PC-9 (cell line): ENCODE data around the gene RAB28. TPM values are rescaled to one million over a fixed set of nuclear protein-coding genes. Genes with fewer than 3 reads are reported as not detected.
"Not testable (repeated sequence)": the region's sequence is repeated elsewhere in the genome, so short reads cannot be mapped to it uniquely, and the experiment has no call there.

Experiments
- BruUV-seq: library from RNA; stranded (reverse); fragments of 400-500 nt; replicated peaks from 2 replicates; lab custom pipeline; 2021; lab: Mats Ljungman, UMichigan
- CTCF ChIA-PET: fragments of 300-600 bp; sonication (Branson Sonifier 250); formaldehyde crosslinking; loops from one replicate; lab custom pipeline; 2022; ENCODE audit warnings: antibody characterized with exemption; lab: Charles Lee
- POLR2A ChIA-PET: fragments of 300-600 bp; sonication (Branson Sonifier 250); formaldehyde crosslinking; loops from one replicate; lab custom pipeline; 2022; ENCODE audit warnings: antibody characterized with exemption; ENCODE audit not compliant: unreplicated experiment; lab: Charles Lee
- DNase-seq, 2 experiments: peaks; one replicate each; pipeline versions ENCODE4 v3.0.0 to v3.0.0-alpha.2; 2015 to 2022; ENCODE audit warnings: mixed read lengths in 1 of 2
- H2AFZ ChIP-seq: fragments of 200-600 bp; sonication (generic); 2 replicates; pipeline ENCODE4 v1.8.1; 2017; ENCODE audit warnings: antibody characterized with exemption
- H3F3A ChIP-seq: fragments of 200-600 bp; sonication (generic); 2 replicates; pipeline ENCODE4 v1.8.1; 2017; ENCODE audit warnings: antibody characterized with exemption, mild to moderate bottlenecking, low read depth; ENCODE audit not compliant: insufficient read depth
- H3K27ac ChIP-seq: fragments of 200-600 bp; sonication (generic); 2 replicates; pipeline ENCODE4 v1.6.1; 2016; ENCODE audit warnings: mixed run types
- H3K27me3 ChIP-seq: fragments of 200-600 bp; sonication (generic); 2 replicates; pipeline ENCODE4 v1.6.1; 2016; ENCODE audit warnings: low read depth, mixed run types; ENCODE audit not compliant: insufficient read depth
- H3K36me3 ChIP-seq: fragments of 200-600 bp; sonication (generic); 2 replicates; pipeline ENCODE4 v1.6.1; 2016; ENCODE audit warnings: low read depth, mixed run types
- H3K4me1 ChIP-seq: fragments of 200-600 bp; sonication (generic); replicated peaks from 2 replicates; pipeline ENCODE4 v1.6.1; 2016; ENCODE audit warnings: mixed run types; ENCODE audit not compliant: insufficient read depth
- H3K4me2 ChIP-seq: fragments of 200-600 bp; sonication (generic); 2 replicates; pipeline ENCODE4 v1.6.1; 2017; ENCODE audit warnings: mixed run types
- H3K4me3 ChIP-seq: fragments of 200-600 bp; sonication (generic); 2 replicates; pipeline ENCODE4 v1.6.1; 2016; ENCODE audit warnings: mixed run types
- H3K79me2 ChIP-seq: fragments of 200-600 bp; sonication (generic); 2 replicates; pipeline ENCODE4 v1.6.1; 2017; ENCODE audit warnings: low read depth, mixed run types
- H3K9me2 ChIP-seq: fragments of 200-600 bp; sonication (generic); 2 replicates; pipeline ENCODE4 v1.8.1; 2017; ENCODE audit warnings: mild to moderate bottlenecking; ENCODE audit not compliant: insufficient read depth
- H3K9me3 ChIP-seq: fragments of 200-600 bp; sonication (generic); 2 replicates; pipeline ENCODE4 v1.8.1; 2016; ENCODE audit warnings: low read depth; ENCODE audit not compliant: insufficient read depth
- H4K20me1 ChIP-seq: fragments of 200-600 bp; sonication (generic); 2 replicates; pipeline ENCODE4 v1.8.1; 2017; ENCODE audit not compliant: insufficient read depth
- EZH2 ChIP-seq: fragments of 200-600 bp; sonication (generic); IDR thresholded peaks from 2 replicates; pipeline ENCODE4 v1.8.0; 2017; ENCODE audit warnings: antibody characterized with exemption, low read depth
- intact Hi-C: fragments of 100-400 bp; cut with micrococcal nuclease; formaldehyde crosslinking; loops from one replicate; pipeline ENCODE4 v1.10.0; 2022; ENCODE audit not compliant: unreplicated experiment
- total RNA-seq: library from RNA; stranded (reverse); gene quantifications from 2 replicates; pipeline ENCODE4 v1.2.3, GENCODE V29; 2021
- TF ChIP-seq, protein P1 (sequence below): fragments of 200-600 bp; sonication (generic); conservative IDR thresholded peaks from 2 replicates; pipeline ENCODE4 v1.6.1; 2017; ENCODE audit warnings: mixed run types, antibody characterized with exemption, mild to moderate bottlenecking, moderate library complexity

RAB28 gene
- total RNA-seq, 1 experiment from 2014 or later: 17.5 TPM

DNA sequence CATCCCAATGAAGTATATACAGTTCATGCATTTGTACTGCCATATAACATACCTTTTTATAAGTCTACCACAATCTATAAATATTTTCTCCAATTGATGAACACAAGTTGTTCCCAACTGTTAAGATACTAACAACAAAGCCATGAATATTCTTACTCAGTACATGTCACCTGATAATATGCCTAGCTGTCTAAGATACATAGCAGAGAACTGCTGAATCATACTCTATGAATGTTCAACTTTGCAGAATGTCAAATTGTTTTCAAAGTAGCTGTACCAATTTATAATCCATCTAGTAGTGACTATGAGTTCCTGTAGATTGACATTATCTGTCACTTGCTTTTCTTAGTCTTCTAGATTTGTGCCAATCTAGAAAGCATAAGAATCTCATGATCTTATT, 84.9 kb downstream of the RAB28 start:
- no peak for DNase-seq
- BruUV-seq: no TSS peak
- POLR2A ChIA-PET: no interaction called here
- CTCF ChIA-PET: no interaction called here
- Histone ChIP-seq H3K27me3 (no peaks in the 10 kb centered on the region), H3K36me3 (no peaks in the 10 kb centered on the region), H3K9me3 (no peaks in the 10 kb centered on the region), H3K4me1 (no peaks in the 10 kb centered on the region), H3K27ac (no peak overlapping the region), H3K9me2 (no peaks in the 10 kb centered on the region), H3F3A (no peaks in the 10 kb centered on the region), H4K20me1 (no peaks in the 10 kb centered on the region), H2AFZ (no peak overlapping the region), H3K4me3 (no peak overlapping the region), H3K79me2 (no peaks in the 10 kb centered on the region), H3K4me2 (no peak overlapping the region)
- TF ChIP-seq, protein P1, sequence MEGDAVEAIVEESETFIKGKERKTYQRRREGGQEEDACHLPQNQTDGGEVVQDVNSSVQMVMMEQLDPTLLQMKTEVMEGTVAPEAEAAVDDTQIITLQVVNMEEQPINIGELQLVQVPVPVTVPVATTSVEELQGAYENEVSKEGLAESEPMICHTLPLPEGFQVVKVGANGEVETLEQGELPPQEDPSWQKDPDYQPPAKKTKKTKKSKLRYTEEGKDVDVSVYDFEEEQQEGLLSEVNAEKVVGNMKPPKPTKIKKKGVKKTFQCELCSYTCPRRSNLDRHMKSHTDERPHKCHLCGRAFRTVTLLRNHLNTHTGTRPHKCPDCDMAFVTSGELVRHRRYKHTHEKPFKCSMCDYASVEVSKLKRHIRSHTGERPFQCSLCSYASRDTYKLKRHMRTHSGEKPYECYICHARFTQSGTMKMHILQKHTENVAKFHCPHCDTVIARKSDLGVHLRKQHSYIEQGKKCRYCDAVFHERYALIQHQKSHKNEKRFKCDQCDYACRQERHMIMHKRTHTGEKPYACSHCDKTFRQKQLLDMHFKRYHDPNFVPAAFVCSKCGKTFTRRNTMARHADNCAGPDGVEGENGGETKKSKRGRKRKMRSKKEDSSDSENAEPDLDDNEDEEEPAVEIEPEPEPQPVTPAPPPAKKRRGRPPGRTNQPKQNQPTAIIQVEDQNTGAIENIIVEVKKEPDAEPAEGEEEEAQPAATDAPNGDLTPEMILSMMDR: no peak
- TF ChIP-seq EZH2: no peak
- intact Hi-C loops: loop anchor here (10.0 kb wide), 1 partner anchor 74 kb away; no protein-coding TSS in a partner anchor

DNA sequence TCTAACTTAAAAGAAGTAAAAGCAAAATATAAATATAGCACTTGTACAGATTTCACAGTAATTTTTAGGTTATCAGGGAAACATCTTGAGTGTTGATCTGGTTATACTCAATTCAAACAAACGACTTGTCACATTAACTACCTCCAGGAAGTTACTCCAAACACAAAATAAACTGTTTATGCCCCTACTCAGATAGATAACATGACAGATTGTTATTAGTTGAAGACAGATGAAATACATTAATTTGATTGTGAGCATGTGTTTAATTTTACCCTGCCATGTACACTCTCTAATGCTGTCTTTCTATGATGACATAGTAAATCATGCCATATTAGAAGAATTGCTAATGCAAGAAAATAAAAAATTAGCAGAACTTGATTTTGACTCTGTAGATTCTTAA, 88.0 kb downstream of the RAB28 start:
- Histone ChIP-seq H3K4me1 (no peaks in the 10 kb centered on the region), H3K4me3 (no peak overlapping the region), H3K36me3 (no peaks in the 10 kb centered on the region), H3K27me3 (no peaks in the 10 kb centered on the region), H3K9me2 (no peaks in the 10 kb centered on the region), H3F3A (no peaks in the 10 kb centered on the region), H3K79me2 (no peaks in the 10 kb centered on the region), H2AFZ (no peak overlapping the region), H3K9me3 (no peaks in the 10 kb centered on the region), H3K4me2 (no peak overlapping the region), H4K20me1 (no peaks in the 10 kb centered on the region), H3K27ac (no peak overlapping the region)
- no peak for DNase-seq
- ChIA-PET POLR2A (no interaction called here), CTCF (no interaction called here)
- intact Hi-C loops: loop anchor here (10.0 kb wide), 1 partner anchor 71 kb away; no protein-coding TSS in a partner anchor
- BruUV-seq: no TSS peak
- no peak for TF ChIP-seq EZH2
- TF ChIP-seq, protein P1: no peak

DNA sequence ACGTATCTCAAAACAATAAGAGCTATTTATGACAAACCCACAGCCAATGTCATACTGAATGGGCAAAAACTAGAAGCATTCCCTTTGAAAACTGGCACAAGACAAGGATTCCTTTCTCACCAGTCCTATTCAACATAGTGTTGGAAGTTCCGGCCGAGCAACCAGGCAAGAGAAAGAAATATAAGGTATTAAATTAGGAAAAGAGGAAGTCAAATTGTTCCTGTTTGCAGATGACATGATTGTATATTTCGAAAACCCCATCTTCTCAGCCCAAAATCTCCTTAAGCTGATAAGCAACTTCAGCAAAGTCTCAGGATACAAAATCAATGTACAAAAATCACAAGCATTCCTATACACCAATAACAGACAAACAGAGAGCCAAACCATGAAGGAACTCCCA, 94.2 kb downstream of the RAB28 start:
- H4K20me1 ChIP-seq, H3F3A ChIP-seq, H3K9me3 ChIP-seq, H3K4me3 ChIP-seq, H3K4me1 ChIP-seq, POLR2A ChIA-PET, H3K36me3 ChIP-seq, H3K79me2 ChIP-seq, H3K9me2 ChIP-seq, DNase-seq, H3K27ac ChIP-seq, CTCF ChIA-PET, BruUV-seq, H2AFZ ChIP-seq, H3K4me2 ChIP-seq, H3K27me3 ChIP-seq: not testable (repeated sequence)
- intact Hi-C loops: loop anchor here (10.0 kb wide), 1 partner anchor 65 kb away; no protein-coding TSS in a partner anchor
